Gastrocnemius medialis (tissue), 4 donors: Measurements from ENCODE around the gene AK8. TPM values are rescaled to one million over a fixed set of nuclear protein-coding genes. Genes with fewer than 3 reads are reported as not detected.

Source experiments
- ATAC-seq, 2 donors: fragments of 150-250 bp; one replicate each; pipeline ENCODE4 v1.9.1; 2016
- DNase-seq, 2 donors: peaks; one replicate each; pipeline ENCODE4 v3.0.0-alpha.2; 2019
- H3K27ac ChIP-seq, 4 donors: fragments of 200-600 bp; sonication (generic); 1 replicate in 1 of 4; 2 replicates in 3 of 4; pipeline ENCODE4 v1.5.1; 2016 to 2018; ENCODE audit warnings: mild to moderate bottlenecking in 2 of 4, moderate library complexity in 1 of 4
- H3K27me3 ChIP-seq, 3 donors: fragments of 200-600 bp; sonication (generic) in 2 of 3; 1 replicate in 1 of 3; 2 replicates in 2 of 3; pipeline versions ENCODE4 v1.5.1 to v1.6.0; 2016 to 2019; ENCODE audit warnings: mild to moderate bottlenecking in 1 of 3, moderate library complexity in 1 of 3
- H3K36me3 ChIP-seq, 2 donors: fragments of 200-600 bp; sonication (generic) in 1 of 2; one replicate each; pipeline ENCODE4 v1.5.1; 2017 to 2018
- H3K4me1 ChIP-seq, 2 donors: fragments of 200-600 bp; sonication (generic) in 1 of 2; one replicate each; pipeline ENCODE4 v1.5.1; 2016 to 2017; ENCODE audit warnings: mild to moderate bottlenecking in 2 of 2
- H3K4me3 ChIP-seq, 4 donors: fragments of 200-600 bp; sonication (generic) in 3 of 4; 1 replicate in 1 of 4; 2 replicates in 3 of 4; pipeline ENCODE4 v1.5.1; 2016 to 2019; ENCODE audit warnings: mild to moderate bottlenecking in 2 of 4
- H3K9me3 ChIP-seq, 3 donors: fragments of 200-600 bp; sonication (generic) in 2 of 3; 1 replicate in 1 of 3; 2 replicates in 2 of 3; pipeline ENCODE4 v1.5.1; 2016 to 2019
- POLR2A ChIP-seq, 2 donors: fragments of 450-650 bp; IDR thresholded peaks; one replicate each; pipeline ENCODE4 v1.6.1; 2017; ENCODE audit warnings: antibody characterized with exemption in 2 of 2, mild to moderate bottlenecking in 2 of 2, moderate library complexity in 2 of 2
- in situ Hi-C, 4 donors: fragments of 200-750 bp; cut with MboI; loops; one replicate each; pipeline versions ENCODE4 v1.15.0 to v1.8.0; 2017; ENCODE audit warnings: low sequenced_read_pairs in 4 of 4
- intact Hi-C: fragments of 100-400 bp; cut with DNase I; formaldehyde crosslinking; loops from one replicate; pipeline ENCODE4 v1.15.1; 2023; ENCODE audit warnings: low total_unique reads
- total RNA-seq, 4 donors: library from RNA; depleted of rRNA; stranded (reverse); fragments of >200 nt; gene quantifications; one replicate each; pipeline versions ENCODE4 v1.1.0 to v1.2.3, GENCODE V29; 2016
- TF ChIP-seq, protein P1 (sequence below), 5 experiments: fragments of 450-650 bp in 3 of 5; fragments of 200-600 bp in 2 of 5; sonication (generic) in 2 of 5; IDR thresholded peaks in 4 of 5; conservative IDR thresholded peaks in 1 of 5; 1 replicate in 4 of 5; 2 replicates in 1 of 5; pipeline ENCODE4 v1.5.1; 2016 to 2019; ENCODE audit warnings: antibody characterized with exemption in 5 of 5, mild to moderate bottlenecking in 3 of 5, moderate library complexity in 3 of 5

AK8 gene
- total RNA-seq, 4 donors from 2014 or later: not detected

DNA sequence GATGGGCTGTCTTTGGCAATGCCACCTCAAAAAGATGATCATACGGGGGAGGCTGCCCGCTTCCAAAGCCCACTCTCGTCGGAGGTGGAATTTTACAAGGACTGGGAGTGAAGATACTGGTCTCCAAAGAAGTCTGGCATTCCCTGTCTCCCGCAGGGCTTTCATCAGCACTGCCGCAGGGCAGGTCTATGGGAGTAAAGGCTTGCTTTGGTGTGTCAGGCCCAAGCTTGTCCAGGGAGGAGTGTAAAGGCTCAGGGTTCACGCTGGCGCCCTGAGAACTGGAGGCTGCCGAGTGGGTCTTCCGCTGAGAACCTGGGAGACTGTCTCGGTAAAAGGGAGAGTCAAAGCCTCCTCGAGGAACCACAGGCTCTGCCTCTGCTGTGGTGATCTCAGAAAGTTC lies 27.6 kb upstream of the AK8 start:
- intact Hi-C loops: no loop called here
- Histone ChIP-seq H3K27ac (no peak overlapping the region), H3K4me1 (no peaks in the 10 kb centered on the region), H3K36me3 (peaks cover 6 to 63% of the 10 kb centered on the region in 2 donors), H3K4me3 (no peak overlapping the region), H3K27me3 (no peaks in the 10 kb centered on the region), H3K9me3 (no peaks in the 10 kb centered on the region)
- ATAC-seq (no peak), DNase-seq (no peak)
- TF ChIP-seq POLR2A (IDR thresholded peaks at IDR 0.05): no peak
- TF ChIP-seq, protein P1, sequence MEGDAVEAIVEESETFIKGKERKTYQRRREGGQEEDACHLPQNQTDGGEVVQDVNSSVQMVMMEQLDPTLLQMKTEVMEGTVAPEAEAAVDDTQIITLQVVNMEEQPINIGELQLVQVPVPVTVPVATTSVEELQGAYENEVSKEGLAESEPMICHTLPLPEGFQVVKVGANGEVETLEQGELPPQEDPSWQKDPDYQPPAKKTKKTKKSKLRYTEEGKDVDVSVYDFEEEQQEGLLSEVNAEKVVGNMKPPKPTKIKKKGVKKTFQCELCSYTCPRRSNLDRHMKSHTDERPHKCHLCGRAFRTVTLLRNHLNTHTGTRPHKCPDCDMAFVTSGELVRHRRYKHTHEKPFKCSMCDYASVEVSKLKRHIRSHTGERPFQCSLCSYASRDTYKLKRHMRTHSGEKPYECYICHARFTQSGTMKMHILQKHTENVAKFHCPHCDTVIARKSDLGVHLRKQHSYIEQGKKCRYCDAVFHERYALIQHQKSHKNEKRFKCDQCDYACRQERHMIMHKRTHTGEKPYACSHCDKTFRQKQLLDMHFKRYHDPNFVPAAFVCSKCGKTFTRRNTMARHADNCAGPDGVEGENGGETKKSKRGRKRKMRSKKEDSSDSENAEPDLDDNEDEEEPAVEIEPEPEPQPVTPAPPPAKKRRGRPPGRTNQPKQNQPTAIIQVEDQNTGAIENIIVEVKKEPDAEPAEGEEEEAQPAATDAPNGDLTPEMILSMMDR (IDR thresholded peaks at IDR 0.05 in 4 of 5, conservative IDR thresholded peaks at IDR 0.05 in 1 of 5): no peak
- in situ Hi-C loops: no loop called here

DNA sequence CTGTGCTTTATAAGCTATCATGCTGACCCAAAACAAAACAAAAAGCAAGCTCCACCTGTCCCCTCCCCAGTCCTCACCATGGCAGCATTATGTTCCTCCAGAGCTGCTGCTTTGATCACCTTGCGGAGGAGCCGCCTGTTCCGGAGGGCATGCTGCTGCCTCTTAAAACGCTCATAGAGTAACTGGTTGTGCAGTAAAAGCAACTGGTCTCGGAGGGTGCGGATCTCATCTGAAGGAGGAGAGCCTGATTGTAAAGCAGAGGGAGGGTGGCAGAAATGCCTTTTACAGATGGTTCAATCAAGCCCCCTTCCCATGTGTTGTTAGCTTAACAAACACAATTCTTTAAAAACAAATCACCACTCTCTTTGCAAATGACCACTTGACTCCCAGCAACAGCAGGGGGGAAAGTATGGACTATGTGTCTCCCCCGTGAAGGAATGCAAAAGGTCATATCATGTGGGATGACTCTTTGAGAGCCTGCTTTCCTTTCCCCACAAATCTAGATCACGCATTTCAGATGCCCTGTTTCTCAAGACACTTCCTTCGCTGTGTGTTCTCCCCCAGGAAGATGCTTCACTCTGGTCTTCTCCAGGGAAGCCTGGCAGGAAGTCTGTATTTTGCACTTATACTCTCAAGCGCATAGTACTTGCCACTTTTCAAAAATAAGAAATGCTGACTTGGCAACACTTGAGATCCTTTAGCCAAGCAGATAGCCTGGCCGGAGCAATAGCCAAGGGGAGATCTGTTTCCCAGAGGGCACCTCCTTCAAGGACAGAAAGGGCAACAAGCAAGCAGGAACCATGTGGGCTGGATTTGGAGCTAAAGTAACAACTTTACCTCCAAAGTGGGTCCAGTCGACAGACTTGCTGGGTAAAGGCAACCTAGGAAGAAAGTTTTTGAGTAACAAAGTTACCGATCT lies 25.7 kb upstream of the AK8 start:
- H3K36me3 ChIP-seq: peaks cover 2 to 63% of the 10 kb centered on the region in 2 donors

GRCh38 chr9:132901858-132902831 lies 24.1 kb upstream of the AK8 start:
- intact Hi-C loops (loop anchor here (1.0 kb wide), 1 partner anchor 42 kb away; the partner anchor contains the start of gene TSC1), in situ Hi-C loops (no loop called here)
- H3K27me3 ChIP-seq: no peaks in the 10 kb centered on the region
- ATAC-seq (peak; percentile 36 to 69), DNase-seq (peak in 1 of 2 donors; percentile 29)
- H3K4me3 ChIP-seq: no peak overlapping the region
- no peaks in the 10 kb centered on the region for H3K9me3 ChIP-seq
- H3K4me1 ChIP-seq: no peaks in the 10 kb centered on the region
- TF ChIP-seq POLR2A (IDR thresholded peaks at IDR 0.05): no peak
- TF ChIP-seq, protein P1 (IDR thresholded peaks at IDR 0.05 in 4 of 5, conservative IDR thresholded peaks at IDR 0.05 in 1 of 5): peak; percentile 59 to 88 (median 72)
- peaks cover 2 to 76% of the 10 kb centered on the region in 2 donors for H3K36me3 ChIP-seq
- H3K27ac ChIP-seq: no peak overlapping the region

More for the DNA sequence above, 25.7 kb upstream of the AK8 start:
- Histone ChIP-seq H3K4me3 (no peak overlapping the region), H3K9me3 (no peaks in the 10 kb centered on the region), H3K27me3 (no peaks in the 10 kb centered on the region), H3K4me1 (no peaks in the 10 kb centered on the region), H3K27ac (no peak overlapping the region)
- ATAC-seq (no peak), DNase-seq (no peak)
- intact Hi-C loops (no loop called here), in situ Hi-C loops (no loop called here)
- no peak for TF ChIP-seq POLR2A (IDR thresholded peaks at IDR 0.05)
- TF ChIP-seq, protein P1 (IDR thresholded peaks at IDR 0.05 in 4 of 5, conservative IDR thresholded peaks at IDR 0.05 in 1 of 5): no peak

- H3K27me3 ChIP-seq: no peaks in the 10 kb centered on the region
- ATAC-seq: no peak
- TF ChIP-seq POLR2A (IDR thresholded peaks at IDR 0.05): no peak
- TF ChIP-seq, protein P1 (IDR thresholded peaks at IDR 0.05 in 4 of 5, conservative IDR thresholded peaks at IDR 0.05 in 1 of 5): no peak
- peaks cover 0 to 80% of the 10 kb centered on the region in 2 donors for H3K36me3 ChIP-seq
- intact Hi-C loops (no loop called here), in situ Hi-C loops (no loop called here)
- H3K4me3 ChIP-seq: no peak overlapping the region
- H3K27ac ChIP-seq: no peak overlapping the region
- H3K4me1 ChIP-seq: no peaks in the 10 kb centered on the region
- H3K9me3 ChIP-seq: no peaks in the 10 kb centered on the region
- DNase-seq: no peak
Observed at GRCh38 chr9:132898051-132898450, 20.0 kb upstream of the AK8 start.
